ENCODE results near the gene SALL3. TPM values are rescaled to one million over a fixed set of nuclear protein-coding genes. Genes with fewer than 3 reads are reported as not detected.

SALL3 gene
- total and polyA plus RNA-seq, 2 of the 13 experiments (the other 11 are each of a cell fraction or from before 2014, with no cell fraction given) = not detected

- TF ChIP-seq, protein P1, sequence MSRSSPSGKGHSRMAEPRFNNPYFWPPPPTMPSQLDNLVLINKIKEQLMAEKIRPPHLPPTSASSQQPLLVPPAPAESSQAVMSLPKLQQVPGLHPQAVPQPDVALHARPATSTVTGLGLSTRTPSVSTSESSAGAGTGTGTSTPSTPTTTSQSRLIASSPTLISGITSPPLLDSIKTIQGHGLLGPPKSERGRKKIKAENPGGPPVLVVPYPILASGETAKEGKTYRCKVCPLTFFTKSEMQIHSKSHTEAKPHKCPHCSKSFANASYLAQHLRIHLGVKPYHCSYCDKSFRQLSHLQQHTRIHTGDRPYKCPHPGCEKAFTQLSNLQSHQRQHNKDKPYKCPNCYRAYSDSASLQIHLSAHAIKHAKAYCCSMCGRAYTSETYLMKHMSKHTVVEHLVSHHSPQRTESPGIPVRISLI (CRISPR knock-in tag; IDR thresholded peaks at IDR 0.05; ENCODE audit: borderline replicate concordance) = no peak
Measured at GRCh38 chr18:78948221-78948620, 31.4 kb upstream of the SALL3 start (continued).

DNA sequence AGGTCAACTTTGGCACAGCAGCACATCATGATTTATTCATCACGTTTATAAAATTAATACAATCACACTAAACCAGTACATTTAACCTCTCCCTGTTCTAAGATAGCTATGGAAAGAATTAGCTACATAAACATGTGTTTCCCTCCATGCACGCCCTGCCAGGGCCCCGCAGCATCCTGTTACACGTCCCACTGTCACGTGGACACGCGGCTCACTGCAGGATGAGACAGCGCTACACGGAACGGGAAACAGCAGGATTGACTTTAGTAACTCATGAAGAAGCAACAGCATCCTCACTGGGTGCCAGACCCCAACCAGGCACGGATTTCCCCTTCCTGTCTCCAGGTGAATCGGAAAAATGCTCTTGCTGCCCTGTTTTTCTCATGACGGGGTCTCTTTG is 30.9 kb upstream of the SALL3 start:
- WGBS (ENCODE audit: low lambda C conversion rate) = 26% methylated on average over 10 of the region's 13 CpGs
- FAIRE-seq (no peak), ATAC-seq (no peak), DNase-seq (ENCODE audit: low spot score) (no peak)
- H3K4me3 ChIP-seq (replicated peaks in 1 of 3; ENCODE audit: insufficient read depth in 1 of 3, low read depth in 2 of 3, low read length in 3 of 3) = no peak overlapping the region
- no peaks in the 10 kb centered on the region for H4K20me1 ChIP-seq (ENCODE audit: insufficient read depth, low read length)
- no peak overlapping the region for H2AFZ ChIP-seq (ENCODE audit: low read length)
- no TSS peak for BruUV-seq (replicated peaks)
- in situ Hi-C loops (cut with HindIII; ENCODE audit: extremely low pct_ligation_motif_present, low pct_unique_long_range_greater_than_20kb) = no loop called here
- ChIA-PET CTCF (ENCODE audit: low intra/inter-chr PET ratio, low total read pairs) (no interaction called here), POLR2A (no interaction called here)
- H3K4me1 ChIP-seq (ENCODE audit: insufficient read depth, low read length) = no peaks in the 10 kb centered on the region
- H3K79me2 ChIP-seq (ENCODE audit: insufficient read depth, low read length) = no peaks in the 10 kb centered on the region
- no peak overlapping the region for H3K9ac ChIP-seq (ENCODE audit: insufficient read depth, low read depth, low read length)
- peaks cover 14% of the 10 kb centered on the region for H3K9me3 ChIP-seq (ENCODE audit: low read length)
- no peak overlapping the region for H3K4me2 ChIP-seq (ENCODE audit: low read depth, low read length)
- intact Hi-C loops (cut with micrococcal nuclease; ENCODE audit: unreplicated experiment) = no loop called here
- no peaks in the 10 kb centered on the region for H3K36me3 ChIP-seq (replicated peaks in 1 of 2; ENCODE audit: control insufficient read depth in 1 of 2, insufficient read depth in 2 of 2, low read length in 2 of 2)
- H3K27me3 ChIP-seq (ENCODE audit: control insufficient read depth in 1 of 2, insufficient read depth in 2 of 2, low read length in 2 of 2) = peaks cover 4 to 52% of the 10 kb centered on the region in 2 experiments
- no peak overlapping the region for H3K27ac ChIP-seq (ENCODE audit: extremely low read length, insufficient read depth, low read length)
- TF ChIP-seq GLI4 (CRISPR knock-in tag; IDR thresholded peaks at IDR 0.05; ENCODE audit: borderline replicate concordance) (no peak), MTF1 (CRISPR knock-in tag; IDR thresholded peaks at IDR 0.05) (no peak), REL (CRISPR knock-in tag; conservative IDR thresholded peaks at IDR 0.05) (no peak)

DNA sequence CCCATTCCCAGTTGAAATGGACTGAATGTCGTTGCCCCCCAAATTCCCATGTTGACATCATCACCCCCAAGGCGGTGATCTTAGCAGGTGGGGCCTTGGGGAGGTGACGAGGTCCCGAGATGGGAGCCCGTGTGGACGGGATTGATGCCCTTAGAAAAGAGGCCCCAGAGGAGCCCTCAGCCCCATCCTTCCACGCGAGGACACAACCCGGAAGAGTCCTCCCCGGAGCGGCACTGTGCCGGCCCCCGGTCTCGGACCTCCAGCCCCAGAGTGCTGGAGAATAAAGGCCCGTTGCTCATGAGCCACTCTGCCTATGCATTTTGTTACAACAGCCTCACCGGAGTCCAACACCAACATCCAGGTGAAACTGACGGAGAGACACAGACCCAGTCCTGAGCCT is 30.4 kb upstream of the SALL3 start:
- no peak overlapping the region for H2AFZ ChIP-seq (ENCODE audit: low read length)
- H3K9ac ChIP-seq (ENCODE audit: insufficient read depth, low read depth, low read length) = no peak overlapping the region
- ChIA-PET CTCF (ENCODE audit: low intra/inter-chr PET ratio, low total read pairs) (no interaction called here), POLR2A (no interaction called here)
- no peak overlapping the region for H3K4me3 ChIP-seq (replicated peaks in 1 of 3; ENCODE audit: insufficient read depth in 1 of 3, low read depth in 2 of 3, low read length in 3 of 3)
- DNase-seq (ENCODE audit: low spot score) (no peak), ATAC-seq (no peak), FAIRE-seq (no peak)
- no peaks in the 10 kb centered on the region for H3K79me2 ChIP-seq (ENCODE audit: insufficient read depth, low read length)
- H3K27ac ChIP-seq (ENCODE audit: extremely low read length, insufficient read depth, low read length) = no peak overlapping the region
- H3K4me1 ChIP-seq (ENCODE audit: insufficient read depth, low read length) = no peaks in the 10 kb centered on the region
- intact Hi-C loops (cut with micrococcal nuclease; ENCODE audit: unreplicated experiment) (no loop called here), in situ Hi-C loops (cut with HindIII; ENCODE audit: extremely low pct_ligation_motif_present, low pct_unique_long_range_greater_than_20kb) (no loop called here)
- TF ChIP-seq ZNF629 (CRISPR knock-in tag; conservative IDR thresholded peaks at IDR 0.05) (no peak), SAFB2 (CRISPR knock-in tag; IDR thresholded peaks at IDR 0.05; ENCODE audit: borderline replicate concordance, low read depth) (no peak), SRF (IDR thresholded peaks at IDR 0.05; ENCODE audit: low read depth, low read length) (no peak), PAX8 (CRISPR knock-in tag; IDR thresholded peaks at IDR 0.05; ENCODE audit: borderline replicate concordance) (no peak), STAG1 (CRISPR knock-in tag; IDR thresholded peaks at IDR 0.05) (no peak), CBFB (CRISPR knock-in tag; IDR thresholded peaks at IDR 0.05) (no peak), SP1 (IDR thresholded peaks at IDR 0.05) (no peak), SP1 (CRISPR knock-in tag; IDR thresholded peaks at IDR 0.05) (no peak), RORA (CRISPR knock-in tag; IDR thresholded peaks at IDR 0.05) (no peak), YEATS4 (CRISPR knock-in tag; IDR thresholded peaks at IDR 0.05; ENCODE audit: borderline replicate concordance) (no peak), ZNF546 (CRISPR knock-in tag; conservative IDR thresholded peaks at IDR 0.05) (no peak)
- no peak overlapping the region for H3K4me2 ChIP-seq (ENCODE audit: low read depth, low read length)
- H3K36me3 ChIP-seq (replicated peaks in 1 of 2; ENCODE audit: control insufficient read depth in 1 of 2, insufficient read depth in 2 of 2, low read length in 2 of 2) = no peaks in the 10 kb centered on the region
- H4K20me1 ChIP-seq (ENCODE audit: insufficient read depth, low read length) = no peaks in the 10 kb centered on the region
- no TSS peak for BruUV-seq (replicated peaks)
- H3K27me3 ChIP-seq (ENCODE audit: control insufficient read depth in 1 of 2, insufficient read depth in 2 of 2, low read length in 2 of 2) = peaks cover 4 to 48% of the 10 kb centered on the region in 2 experiments
- WGBS (ENCODE audit: low lambda C conversion rate) = 37% methylated on average over 4 of the region's 17 CpGs
- H3K9me3 ChIP-seq (ENCODE audit: low read length) = peaks cover 14% of the 10 kb centered on the region
